SK-N-SH (cell line): ENCODE results near the gene SHF. TPM values are rescaled to one million over a fixed set of nuclear protein-coding genes. Genes with fewer than 3 reads are reported as not detected.

Experiments
- CTCF ChIA-PET: fragments of 300-600, 350-600 bp; formaldehyde crosslinking; extraction: SDS; loops from one replicate; lab custom pipeline; 2021; lab: Yijun Ruan, JAX
- POLR2A ChIA-PET: fragments of 350-600 bp; sonication (Branson Sonifier 250); formaldehyde crosslinking; extraction: SDS; loops from one replicate; lab custom pipeline; 2020; ENCODE audit warnings: antibody characterized with exemption, inconsistent platforms; lab: Yijun Ruan, JAX
- DNase-seq: peaks from one replicate; pipeline ENCODE4 v3.0.0; 2012
- H2AFZ ChIP-seq: fragments of 200-600 bp; sonication (generic); 2 replicates; pipeline ENCODE4 v1.8.1; 2016; ENCODE audit warnings: antibody characterized with exemption, mild to moderate bottlenecking, low read depth
- H3F3A ChIP-seq: fragments of 200-600 bp; sonication (generic); replicated peaks from 2 replicates; pipeline ENCODE3; 2016; ENCODE audit warnings: antibody characterized with exemption, mild to moderate bottlenecking; ENCODE audit not compliant: insufficient read depth
- H3K27ac ChIP-seq, 2 experiments: fragments of 200-500 bp in 1 of 2; fragments of 200-600 bp in 1 of 2; sonication (Bioruptor generic) in 1 of 2; sonication (generic), shearing (Covaris generic) in 1 of 2; 2 replicates each; pipeline versions ENCODE4 v1.5.1 to v1.6.1; 2014 to 2016; ENCODE audit warnings: low read depth in 2 of 2, inconsistent platforms in 1 of 2, low read length in 1 of 2, mild to moderate bottlenecking in 1 of 2, mixed read lengths in 1 of 2
- H3K27me3 ChIP-seq: fragments of 200-600 bp; sonication (generic), shearing (Covaris generic); 2 replicates; pipeline ENCODE4 v1.6.1; 2016; ENCODE audit warnings: mixed run types; ENCODE audit not compliant: insufficient read depth
- H3K36me3 ChIP-seq, 2 experiments: fragments of 200-500 bp in 1 of 2; fragments of 200-600 bp in 1 of 2; sonication (Bioruptor generic) in 1 of 2; sonication (generic) in 1 of 2; replicated peaks in 1 of 2; 2 replicates each; pipeline versions ENCODE3 to v1.5.1; 2014 to 2016; ENCODE audit warnings: low read length in 1 of 2, mild to moderate bottlenecking in 1 of 2; ENCODE audit not compliant: insufficient read depth in 2 of 2, control insufficient read depth in 1 of 2
- H3K4me1 ChIP-seq, 2 experiments: fragments of 200-500 bp in 1 of 2; fragments of 200-600 bp in 1 of 2; sonication (Bioruptor generic) in 1 of 2; sonication (generic), shearing (Covaris generic) in 1 of 2; 2 replicates each; pipeline versions ENCODE4 v1.5.1 to v1.6.1; 2014 to 2016; ENCODE audit warnings: low read depth in 1 of 2, low read length in 1 of 2, mixed run types in 1 of 2; ENCODE audit not compliant: insufficient read depth in 2 of 2, control insufficient read depth in 1 of 2
- H3K4me2 ChIP-seq: fragments of 200-600 bp; sonication (generic), shearing (Covaris generic); 2 replicates; pipeline ENCODE4 v1.6.1; 2017; ENCODE audit warnings: mixed run types
- H3K4me3 ChIP-seq, 2 experiments: fragments of 200-500 bp in 1 of 2; fragments of 200-600 bp in 1 of 2; sonication (Bioruptor generic) in 1 of 2; sonication (generic), shearing (Covaris generic) in 1 of 2; 2 replicates each; pipeline versions ENCODE4 v1.5.1 to v1.8.1; 2014 to 2016; ENCODE audit warnings: low read depth in 2 of 2, inconsistent platforms in 1 of 2, low read length in 1 of 2, mild to moderate bottlenecking in 1 of 2, mixed read lengths in 1 of 2, moderate library complexity in 1 of 2
- H3K79me2 ChIP-seq: fragments of 200-600 bp; sonication (generic); 2 replicates; pipeline ENCODE4 v1.8.1; 2017; ENCODE audit warnings: mild to moderate bottlenecking; ENCODE audit not compliant: insufficient read depth
- H3K9ac ChIP-seq: fragments of 200-600 bp; sonication (generic); 2 replicates; pipeline ENCODE4 v1.6.1; 2017; ENCODE audit warnings: mixed run types
- H3K9me2 ChIP-seq: fragments of 200-600 bp; sonication (generic); 2 replicates; pipeline ENCODE4 v1.6.1; 2017; ENCODE audit warnings: mixed run types
- H3K9me3 ChIP-seq: fragments of 200-600 bp; sonication (generic); 2 replicates; pipeline ENCODE4 v1.6.1; 2017; ENCODE audit warnings: mixed run types, mild to moderate bottlenecking, moderate library complexity
- H4K20me1 ChIP-seq: fragments of 200-600 bp; sonication (generic); 2 replicates; pipeline ENCODE4 v1.6.1; 2017; ENCODE audit warnings: mild to moderate bottlenecking, mixed run types; ENCODE audit not compliant: insufficient read depth
- CHD2 ChIP-seq: fragments of 150-350 bp; IDR thresholded peaks from 2 replicates; pipeline ENCODE4 v1.6.1; 2018; ENCODE audit warnings: low read length; ENCODE audit not compliant: partially characterized antibody
- EP300 ChIP-seq, 2 experiments: IDR thresholded peaks; 2 replicates each; pipeline versions ENCODE4 v1.4.0 to v1.6.1; 2012; ENCODE audit warnings: borderline replicate concordance in 1 of 2, low read depth in 1 of 2, low read length in 1 of 2
- FOXJ3 ChIP-seq: sonication (generic); formaldehyde crosslinking; IDR thresholded peaks from 2 replicates; pipeline ENCODE4 v1.5.1; 2020; ENCODE audit warnings: mild to moderate bottlenecking, missing genetic modification reagents
- GATA2 ChIP-seq: sonication (generic); formaldehyde crosslinking; IDR thresholded peaks from 2 replicates; pipeline ENCODE4 v1.5.0; 2020; ENCODE audit warnings: mild to moderate bottlenecking, missing genetic modification reagents
- MEF2A ChIP-seq: IDR thresholded peaks from 2 replicates; pipeline ENCODE4 v1.4.0; 2012; ENCODE audit warnings: low read depth, borderline replicate concordance
- NFIC ChIP-seq: IDR thresholded peaks from 2 replicates; pipeline ENCODE4 v1.4.0; 2012; ENCODE audit warnings: borderline replicate concordance
- PBX3 ChIP-seq: IDR thresholded peaks from 2 replicates; pipeline ENCODE4; 2012
- POLR2AphosphoS5 ChIP-seq: IDR thresholded peaks from 2 replicates; pipeline ENCODE4 v1.6.1; 2012; ENCODE audit warnings: low read depth, low read length
- RAD21 ChIP-seq: IDR thresholded peaks from 2 replicates; pipeline ENCODE4 v1.6.1; 2012; ENCODE audit warnings: mild to moderate bottlenecking, low read length
- RCOR1 ChIP-seq: fragments of 150-350 bp; IDR thresholded peaks from 2 replicates; pipeline ENCODE4 v1.6.1; 2017; ENCODE audit warnings: antibody characterized with exemption, low read length
- RFX5 ChIP-seq: IDR thresholded peaks from 2 replicates; pipeline ENCODE4 v1.6.1; 2012; ENCODE audit warnings: mild to moderate bottlenecking, improper control_type of control experiment, low read length
- TCF12 ChIP-seq: IDR thresholded peaks from 2 replicates; pipeline ENCODE4 v1.4.0; 2012
- USF2 ChIP-seq: fragments of 150-350 bp; IDR thresholded peaks from 2 replicates; pipeline ENCODE4 v1.6.1; 2017; ENCODE audit warnings: antibody characterized with exemption, low read length, low read depth, borderline replicate concordance
- WGBS: methylation state at CpG from one replicate; pipeline ENCODE4 v1.1.6; 2017; ENCODE audit warnings: low lambda C conversion rate; 5-methylcytosine and 5-hydroxymethylcytosine counted together
- polyA plus RNA-seq, 3 experiments: library from polyadenylated mRNA; depleted of rRNA; stranded (reverse); fragments of >200 nt; gene quantifications; 2 replicates each; pipeline ENCODE4 v1.2.3, GENCODE V29; 2012

SHF gene
- polyA plus RNA-seq, 1 of the 3 experiments (the other 2 are of a cell fraction) = 5.5 TPM

- H3K9me3 ChIP-seq = no peaks in the 10 kb centered on the region
- peaks cover 0 to 2% of the 10 kb centered on the region in 2 experiments for H3K36me3 ChIP-seq
- H3K27ac ChIP-seq = peak overlapping the region; percentile 28 to 100; a peak in 3 of 4 replicates
- peaks cover 11 to 76% of the 10 kb centered on the region in 2 experiments for H3K4me1 ChIP-seq
- TF ChIP-seq NFIC (no peak), CHD2 (peak; percentile 11), RAD21 (peak; percentile 2; the same call in 1 of the 2 replicates), POLR2AphosphoS5 (peak; percentile 45; the same call in 1 of the 2 replicates), FOXJ3 (CRISPR knock-in tag) (peak; percentile 86), GATA2 (CRISPR knock-in tag) (peak; percentile 57), MEF2A (no peak), USF2 (no peak), RFX5 (no peak), TCF12 (peak; percentile 75), EP300 (IDR thresholded peaks at IDR 0.05; ENCODE audit: borderline replicate concordance in 1 of 2, low read depth in 1 of 2, low read length in 1 of 2) (peak in 1 of 2 experiments; percentile 98; a peak in 2 of 4 replicates), RCOR1 (peak; percentile 88), PBX3 (no peak)
- H3K4me3 ChIP-seq = no peak overlapping the region; a peak in 1 of 4 replicates
- H3K9me2 ChIP-seq = no peaks in the 10 kb centered on the region
- peak; percentile 92 for DNase-seq
- CTCF ChIA-PET = interaction anchor here (1.3 to 5.9 kb wide), 8 partner anchors 7 to 320 kb away, joined by 3 to 31 read pairs (median 14); partner anchors contain the start of gene SHF
- 47% methylated on average over 3 of the region's 4 CpGs for WGBS
- H3K79me2 ChIP-seq = peaks cover 10% of the 10 kb centered on the region; the same call in 1 of the 2 replicates
- peaks cover 6% of the 10 kb centered on the region for H3F3A ChIP-seq
- no peaks in the 10 kb centered on the region for H4K20me1 ChIP-seq
- H3K9ac ChIP-seq = no peak overlapping the region
- H3K27me3 ChIP-seq = no peaks in the 10 kb centered on the region
- POLR2A ChIA-PET = interaction anchor here (0.8 to 5.9 kb wide), 8 partner anchors 9 to 110 kb away, joined by 3 to 97 read pairs (median 6); partner anchors contain the start of gene SHF
- H2AFZ ChIP-seq = no peak overlapping the region
- no peak overlapping the region for H3K4me2 ChIP-seq
These were observed 17.9 kb downstream of the SHF start for GRCh38 chr15:45169608-45170480.
